Kidney capillary endothelial cell (primary cell): ENCODE results near the gene RLF.

Experiments used
- DNase-seq: peaks from one replicate; pipeline ENCODE4 v3.0.0-alpha.2; 2018; ENCODE audit warnings: low spot score

The RLF gene

GRCh38 chr1:40270152-40270834 is 109.1 kb downstream of the RLF start:
- DNase-seq, result no peak

DNA sequence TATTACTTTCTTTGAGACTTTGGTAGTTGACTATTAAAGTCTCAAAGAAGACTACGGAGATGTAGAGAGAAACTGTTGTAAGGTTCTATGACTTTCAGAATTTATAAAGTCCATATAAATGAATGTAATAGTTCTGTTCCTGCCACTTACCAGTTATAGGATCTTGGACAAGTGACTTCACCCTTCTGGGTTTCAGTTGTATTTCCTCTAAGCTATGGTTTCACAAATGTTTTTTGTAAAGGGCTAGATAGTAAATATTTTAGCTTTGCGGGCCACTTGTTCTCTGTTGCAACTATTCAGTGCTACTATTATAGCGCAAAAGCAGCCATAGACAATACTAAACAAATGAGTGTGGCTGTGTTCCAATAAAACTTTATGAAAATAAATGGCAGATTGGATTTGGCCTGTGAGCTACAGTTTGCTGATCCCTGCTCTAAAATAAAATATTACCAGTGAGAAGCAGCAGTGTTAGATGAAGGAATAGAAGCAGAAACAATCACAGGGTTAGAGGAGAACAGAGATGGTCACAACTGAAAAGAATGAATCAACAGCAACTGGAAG is 111.5 kb downstream of the RLF start:
- DNase-seq, result no peak

GRCh38 chr1:40273547-40274166 is 112.5 kb downstream of the RLF start:
- no peak for DNase-seq

DNA sequence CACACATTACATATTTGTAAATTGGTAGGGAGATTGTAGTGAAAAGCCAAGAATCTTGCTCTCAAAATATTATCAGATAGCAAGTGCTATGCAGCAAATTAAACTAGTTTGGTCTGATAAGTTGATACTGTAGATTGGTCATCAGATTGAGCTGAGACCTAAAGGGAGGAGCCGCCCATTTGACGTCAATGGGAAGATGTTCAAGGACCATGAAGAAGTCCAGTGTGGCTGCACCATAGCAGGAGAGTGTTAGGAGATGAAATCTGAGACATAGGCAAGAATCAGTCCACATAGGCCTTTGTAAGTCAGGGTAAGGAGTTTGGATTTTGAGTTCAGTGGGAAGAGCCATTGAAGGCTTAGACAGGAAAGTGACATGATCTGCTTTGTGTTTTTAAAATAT is 113.1 kb downstream of the RLF start:
- no peak for DNase-seq

DNA sequence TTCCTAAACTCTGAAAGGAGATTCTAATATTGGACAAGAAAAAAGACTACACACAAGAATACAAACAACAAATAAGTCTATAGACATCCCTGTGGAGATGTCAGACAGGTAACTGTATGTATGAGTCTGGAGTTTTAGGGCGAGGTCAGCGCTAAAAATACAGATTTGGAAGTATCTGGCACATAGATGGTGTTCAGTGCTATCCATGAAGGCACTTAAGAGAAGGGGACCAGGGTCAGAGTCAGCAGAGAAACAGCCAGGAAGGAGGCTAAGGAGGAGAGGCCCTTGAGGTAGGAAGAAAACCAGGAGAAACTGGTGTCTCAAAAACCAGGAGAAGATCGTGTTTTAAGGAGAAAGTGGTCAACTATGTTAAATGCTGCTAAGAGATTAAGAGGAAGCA is 114.9 kb downstream of the RLF start:
- DNase-seq, result no peak

- no peak for DNase-seq
Measured at GRCh38 chr1:40281853-40282252, 120.7 kb downstream of the RLF start.
